Measurements from ENCODE around the gene WDR1.

The WDR1 gene

DNA sequence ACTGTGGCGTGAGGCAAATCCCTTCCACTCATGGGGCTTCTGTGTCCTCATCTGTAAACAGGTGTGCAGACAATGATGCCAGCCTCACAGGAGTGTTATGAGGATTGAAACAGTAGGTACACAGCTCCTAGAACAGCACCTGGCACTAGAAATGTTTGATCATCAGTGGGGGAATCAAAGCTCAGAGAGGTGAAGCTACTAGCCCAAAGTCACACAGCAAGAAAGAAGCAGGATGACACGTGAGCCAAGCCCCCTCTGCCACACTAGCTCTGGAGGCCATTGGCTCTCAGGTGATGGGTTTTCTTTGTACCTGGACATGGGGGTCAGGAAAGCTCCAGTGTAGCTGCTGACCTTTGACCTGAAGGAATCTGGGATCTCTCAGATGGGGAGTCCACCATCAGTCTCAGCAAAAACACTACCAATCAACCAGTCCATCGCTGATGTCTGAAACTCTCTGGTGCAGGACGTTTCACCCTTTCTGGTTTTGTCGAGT, 81.9 kb downstream of the WDR1 start:
- TF ChIP-seq, protein P1, sequence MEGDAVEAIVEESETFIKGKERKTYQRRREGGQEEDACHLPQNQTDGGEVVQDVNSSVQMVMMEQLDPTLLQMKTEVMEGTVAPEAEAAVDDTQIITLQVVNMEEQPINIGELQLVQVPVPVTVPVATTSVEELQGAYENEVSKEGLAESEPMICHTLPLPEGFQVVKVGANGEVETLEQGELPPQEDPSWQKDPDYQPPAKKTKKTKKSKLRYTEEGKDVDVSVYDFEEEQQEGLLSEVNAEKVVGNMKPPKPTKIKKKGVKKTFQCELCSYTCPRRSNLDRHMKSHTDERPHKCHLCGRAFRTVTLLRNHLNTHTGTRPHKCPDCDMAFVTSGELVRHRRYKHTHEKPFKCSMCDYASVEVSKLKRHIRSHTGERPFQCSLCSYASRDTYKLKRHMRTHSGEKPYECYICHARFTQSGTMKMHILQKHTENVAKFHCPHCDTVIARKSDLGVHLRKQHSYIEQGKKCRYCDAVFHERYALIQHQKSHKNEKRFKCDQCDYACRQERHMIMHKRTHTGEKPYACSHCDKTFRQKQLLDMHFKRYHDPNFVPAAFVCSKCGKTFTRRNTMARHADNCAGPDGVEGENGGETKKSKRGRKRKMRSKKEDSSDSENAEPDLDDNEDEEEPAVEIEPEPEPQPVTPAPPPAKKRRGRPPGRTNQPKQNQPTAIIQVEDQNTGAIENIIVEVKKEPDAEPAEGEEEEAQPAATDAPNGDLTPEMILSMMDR (IDR thresholded peaks at IDR 0.05), result no peak
- Histone ChIP-seq H3K36me3 (ENCODE audit: control insufficient read depth, insufficient read depth, low read length) (no peaks in the 10 kb centered on the region), H3K4me2 (ENCODE audit: low read length) (no peak overlapping the region), H3K4me1 (peaks cover 5% of the 10 kb centered on the region), H3K79me2 (no peaks in the 10 kb centered on the region), H3K9me3 (ENCODE audit: control insufficient read depth, low read length) (no peaks in the 10 kb centered on the region), H3K27ac (no peak overlapping the region), H3K4me3 (ENCODE audit: low read depth, low read length) (no peak overlapping the region), H3K9ac (no peak overlapping the region), H3K27me3 (ENCODE audit: control insufficient read depth, insufficient read depth, low read length) (no peaks in the 10 kb centered on the region), H2AFZ (no peak overlapping the region)

DNA sequence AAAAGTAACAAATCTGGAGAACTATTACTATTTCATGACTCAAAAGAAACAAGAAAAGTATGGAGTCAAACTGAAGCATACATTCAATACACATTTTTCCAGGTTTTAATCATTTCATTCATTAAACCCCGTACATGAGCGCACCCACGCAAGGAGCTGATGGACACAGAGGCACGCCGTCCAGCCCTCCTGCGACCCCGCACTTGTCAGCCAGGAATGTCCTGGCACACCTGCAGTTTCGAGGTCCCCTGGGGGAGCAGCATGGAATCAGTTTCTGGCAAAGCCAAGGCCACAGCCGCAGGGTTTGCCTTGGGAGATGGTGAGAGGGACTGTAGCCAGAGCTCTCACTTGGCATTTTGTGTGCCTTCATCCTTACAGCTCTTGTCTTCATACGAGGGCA, 82.5 kb downstream of the WDR1 start:
- H3K79me2 ChIP-seq, result no peaks in the 10 kb centered on the region
- H3K4me3 ChIP-seq (ENCODE audit: low read depth, low read length), result no peak overlapping the region
- no peaks in the 10 kb centered on the region for H3K9me3 ChIP-seq (ENCODE audit: control insufficient read depth, low read length)
- H3K4me1 ChIP-seq, result peaks cover 5% of the 10 kb centered on the region
- no peaks in the 10 kb centered on the region for H3K27me3 ChIP-seq (ENCODE audit: control insufficient read depth, insufficient read depth, low read length)
- H3K9ac ChIP-seq, result no peak overlapping the region
- H3K4me2 ChIP-seq (ENCODE audit: low read length), result no peak overlapping the region
- no peak overlapping the region for H2AFZ ChIP-seq
- H3K36me3 ChIP-seq (ENCODE audit: control insufficient read depth, insufficient read depth, low read length), result no peaks in the 10 kb centered on the region
- no peak overlapping the region for H3K27ac ChIP-seq
- TF ChIP-seq, protein P1 (IDR thresholded peaks at IDR 0.05), result no peak

- peak overlapping the region; percentile 32 for H3K27ac ChIP-seq
- no peaks in the 10 kb centered on the region for H3K9me3 ChIP-seq (ENCODE audit: control insufficient read depth, low read length)
- peaks cover 5% of the 10 kb centered on the region for H3K4me1 ChIP-seq
- H3K4me2 ChIP-seq (ENCODE audit: low read length), result no peak overlapping the region
- H3K9ac ChIP-seq, result no peak overlapping the region
- no peaks in the 10 kb centered on the region for H3K36me3 ChIP-seq (ENCODE audit: control insufficient read depth, insufficient read depth, low read length)
- peak overlapping the region; percentile 48 for H2AFZ ChIP-seq
- H3K27me3 ChIP-seq (ENCODE audit: control insufficient read depth, insufficient read depth, low read length), result no peaks in the 10 kb centered on the region
- TF ChIP-seq, protein P1 (IDR thresholded peaks at IDR 0.05), result no peak
- H3K79me2 ChIP-seq, result no peaks in the 10 kb centered on the region
- H3K4me3 ChIP-seq (ENCODE audit: low read depth, low read length), result no peak overlapping the region
Observed at GRCh38 chr4:10033191-10033881, 83.3 kb downstream of the WDR1 start.

GRCh38 chr4:10032625-10033024, 84.0 kb downstream of the WDR1 start:
- H3K27ac ChIP-seq, result peak overlapping the region; percentile 32

More at GRCh38 chr4:10032625-10033024, 84.0 kb downstream of the WDR1 start:
- H2AFZ ChIP-seq, result peak overlapping the region; percentile 48
- TF ChIP-seq, protein P1 (IDR thresholded peaks at IDR 0.05), result no peak
- H3K9ac ChIP-seq, result no peak overlapping the region
- no peaks in the 10 kb centered on the region for H3K36me3 ChIP-seq (ENCODE audit: control insufficient read depth, insufficient read depth, low read length)
- no peaks in the 10 kb centered on the region for H3K27me3 ChIP-seq (ENCODE audit: control insufficient read depth, insufficient read depth, low read length)
- no peak overlapping the region for H3K4me2 ChIP-seq (ENCODE audit: low read length)
- H3K4me1 ChIP-seq, result peaks cover 5% of the 10 kb centered on the region
- H3K9me3 ChIP-seq (ENCODE audit: control insufficient read depth, low read length), result no peaks in the 10 kb centered on the region
- H3K79me2 ChIP-seq, result no peaks in the 10 kb centered on the region
- no peak overlapping the region for H3K4me3 ChIP-seq (ENCODE audit: low read depth, low read length)
